CD8-positive, alpha-beta memory T cell (primary cell): Measurements from ENCODE around the gene FCGR3B. TPM values are rescaled to one million over a fixed set of nuclear protein-coding genes. Genes with fewer than 3 reads are reported as not detected.
"Not testable (repeated sequence)": the region's sequence is repeated elsewhere in the genome, so short reads cannot be mapped to it uniquely, and the experiment has no call there.

Experiments used
- CTCF ChIA-PET: fragments of 350-600 bp; sonication (Branson Sonifier 250); formaldehyde crosslinking; loops from one replicate; lab custom pipeline; 2021; ENCODE audit warnings: antibody characterized with exemption; lab: Charles Lee
- POLR2A ChIA-PET: fragments of 350-600 bp; sonication (Branson Sonifier 250); formaldehyde crosslinking; loops from one replicate; lab custom pipeline; 2021; ENCODE audit warnings: antibody characterized with exemption; lab: Charles Lee
- DNase-seq, 5 donors: peaks; one replicate each; pipeline versions ENCODE4 v3.0.0 to v3.0.0-alpha.2; 2020 to 2022; ENCODE audit warnings: mixed read lengths in 1 of 5
- H3K27ac ChIP-seq: one replicate; pipeline ENCODE4 v1.7.0; 2013; ENCODE audit warnings: low read depth, mild to moderate bottlenecking, low read length, moderate library complexity
- H3K27me3 ChIP-seq: 2 replicates; pipeline ENCODE4 v1.7.0; 2013; ENCODE audit warnings: low read length, mild to moderate bottlenecking; ENCODE audit not compliant: insufficient read depth, poor library complexity, severe bottlenecking
- H3K36me3 ChIP-seq: 2 replicates; pipeline ENCODE4 v1.7.0; 2013; ENCODE audit warnings: mild to moderate bottlenecking, low read length, moderate library complexity; ENCODE audit not compliant: insufficient read depth
- H3K4me1 ChIP-seq: 2 replicates; pipeline ENCODE4 v1.7.0; 2013; ENCODE audit warnings: mild to moderate bottlenecking, low read length, moderate library complexity; ENCODE audit not compliant: insufficient read depth
- H3K4me3 ChIP-seq: 2 replicates; pipeline ENCODE4 v1.7.0; 2013; ENCODE audit warnings: mild to moderate bottlenecking, low read length
- H3K9me3 ChIP-seq: 2 replicates; pipeline ENCODE4 v1.7.0; 2013; ENCODE audit warnings: mild to moderate bottlenecking, low read length
- H3K27ac Mint-ChIP-seq, 8 donors: one replicate each; pipeline ENCODE4 v1.8.0; 2020 to 2021; ENCODE audit warnings: mixed read lengths in 8 of 8, mild to moderate bottlenecking in 6 of 8, inconsistent platforms in 3 of 8, moderate library complexity in 3 of 8
- H3K27me3 Mint-ChIP-seq, 2 donors: one replicate each; pipeline ENCODE4 v1.8.0; 2020 to 2021; ENCODE audit warnings: mixed read lengths in 2 of 2, mild to moderate bottlenecking in 1 of 2, moderate library complexity in 1 of 2
- H3K36me3 Mint-ChIP-seq, 3 donors: one replicate each; pipeline ENCODE4 v1.8.0; 2020 to 2021; ENCODE audit warnings: mixed read lengths in 3 of 3, inconsistent platforms in 1 of 3, mild to moderate bottlenecking in 1 of 3
- H3K4me1 Mint-ChIP-seq, 3 donors: one replicate each; pipeline ENCODE4 v1.8.0; 2020 to 2021; ENCODE audit warnings: mixed read lengths in 3 of 3, inconsistent platforms in 1 of 3, mild to moderate bottlenecking in 1 of 3
- H3K4me3 Mint-ChIP-seq, 7 donors: one replicate each; pipeline ENCODE4 v1.8.0; 2020 to 2021; ENCODE audit warnings: mixed read lengths in 7 of 7, mild to moderate bottlenecking in 6 of 7, moderate library complexity in 4 of 7, inconsistent platforms in 2 of 7
- H3K9me3 Mint-ChIP-seq, 5 donors: one replicate each; pipeline ENCODE4 v1.8.0; 2020 to 2022; ENCODE audit warnings: mixed read lengths in 5 of 5, mild to moderate bottlenecking in 3 of 5, moderate library complexity in 2 of 5, inconsistent platforms in 1 of 5
- polyA plus RNA-seq: library from polyadenylated mRNA; unstranded; fragments of 300-500 nt; fragmentation: Illumina TruSeq; gene quantifications from one replicate; pipeline ENCODE4 v1.2.3, GENCODE V29; 2021
- total RNA-seq, 2 experiments: library from RNA; stranded (reverse); gene quantifications; one replicate each; pipeline ENCODE4 v1.2.3, GENCODE V29; 2021

Gene FCGR3B
- total and polyA plus RNA-seq, 3 experiments from 2014 or later, result 0.46 TPM; not detected in 2

- H3K9me3 Mint-ChIP-seq, CTCF ChIA-PET, H3K27ac Mint-ChIP-seq, POLR2A ChIA-PET, H3K27me3 Mint-ChIP-seq, H3K36me3 Mint-ChIP-seq, H3K27ac ChIP-seq, H3K4me1 Mint-ChIP-seq, H3K27me3 ChIP-seq, H3K36me3 ChIP-seq, H3K4me3 Mint-ChIP-seq, H3K4me3 ChIP-seq, DNase-seq, H3K9me3 ChIP-seq, H3K4me1 ChIP-seq: not testable (repeated sequence)
These were observed 41.1 kb downstream of the FCGR3B start for GRCh38 chr1:161589920-161590319.

GRCh38 chr1:161589365-161589764, 41.6 kb downstream of the FCGR3B start:
- DNase-seq, H3K27me3 ChIP-seq, H3K27ac ChIP-seq, POLR2A ChIA-PET, H3K27me3 Mint-ChIP-seq, H3K4me1 Mint-ChIP-seq, CTCF ChIA-PET, H3K36me3 Mint-ChIP-seq, H3K27ac Mint-ChIP-seq, H3K4me3 ChIP-seq, H3K9me3 Mint-ChIP-seq, H3K9me3 ChIP-seq, H3K4me1 ChIP-seq, H3K36me3 ChIP-seq, H3K4me3 Mint-ChIP-seq: not testable (repeated sequence)

- H3K4me3 ChIP-seq, CTCF ChIA-PET, DNase-seq, H3K27ac Mint-ChIP-seq, H3K4me3 Mint-ChIP-seq, H3K27ac ChIP-seq, H3K4me1 Mint-ChIP-seq, H3K27me3 Mint-ChIP-seq, H3K27me3 ChIP-seq, H3K36me3 ChIP-seq, POLR2A ChIA-PET, H3K9me3 ChIP-seq, H3K36me3 Mint-ChIP-seq, H3K4me1 ChIP-seq, H3K9me3 Mint-ChIP-seq: not testable (repeated sequence)
These were observed 42.4 kb downstream of the FCGR3B start for GRCh38 chr1:161588596-161588995.

GRCh38 chr1:161582882-161583281, 48.1 kb downstream of the FCGR3B start:
- H3K36me3 Mint-ChIP-seq, result not testable (repeated sequence)

GRCh38 chr1:161580879-161581537, 50.0 kb downstream of the FCGR3B start:
- DNase-seq, H3K4me1 Mint-ChIP-seq, H3K36me3 Mint-ChIP-seq, H3K9me3 Mint-ChIP-seq, H3K27me3 Mint-ChIP-seq, H3K4me1 ChIP-seq, H3K27me3 ChIP-seq, H3K4me3 ChIP-seq, POLR2A ChIA-PET, H3K36me3 ChIP-seq, H3K9me3 ChIP-seq, H3K27ac Mint-ChIP-seq, CTCF ChIA-PET, H3K4me3 Mint-ChIP-seq, H3K27ac ChIP-seq: not testable (repeated sequence)

More at GRCh38 chr1:161582882-161583281, 48.1 kb downstream of the FCGR3B start:
- H3K9me3 ChIP-seq, H3K4me3 ChIP-seq, H3K27me3 Mint-ChIP-seq, POLR2A ChIA-PET, H3K4me1 ChIP-seq, H3K4me3 Mint-ChIP-seq, H3K9me3 Mint-ChIP-seq, H3K27ac ChIP-seq, H3K27ac Mint-ChIP-seq, DNase-seq, H3K36me3 ChIP-seq, CTCF ChIA-PET, H3K27me3 ChIP-seq, H3K4me1 Mint-ChIP-seq: not testable (repeated sequence)

- POLR2A ChIA-PET, H3K27me3 Mint-ChIP-seq, H3K27ac Mint-ChIP-seq, H3K4me1 ChIP-seq, CTCF ChIA-PET, H3K36me3 Mint-ChIP-seq, H3K36me3 ChIP-seq, H3K9me3 Mint-ChIP-seq, H3K9me3 ChIP-seq, H3K4me1 Mint-ChIP-seq, H3K27ac ChIP-seq, H3K4me3 ChIP-seq, H3K4me3 Mint-ChIP-seq, DNase-seq, H3K27me3 ChIP-seq: not testable (repeated sequence)
These were observed 51.0 kb downstream of the FCGR3B start for GRCh38 chr1:161579856-161580507.

GRCh38 chr1:161576676-161577075, 54.3 kb downstream of the FCGR3B start:
- H3K27ac ChIP-seq, DNase-seq, H3K4me1 Mint-ChIP-seq, H3K27me3 Mint-ChIP-seq, H3K36me3 Mint-ChIP-seq, H3K27ac Mint-ChIP-seq, H3K9me3 Mint-ChIP-seq, H3K4me3 Mint-ChIP-seq, H3K36me3 ChIP-seq, CTCF ChIA-PET, H3K9me3 ChIP-seq, H3K4me1 ChIP-seq, POLR2A ChIA-PET, H3K4me3 ChIP-seq, H3K27me3 ChIP-seq: not testable (repeated sequence)
